ENCODE measurements around the gene GPATCH4.

GRCh38 chr1:156592910-156593660 lies 8.2 kb downstream of the GPATCH4 start:
- TF ChIP-seq, protein P1, sequence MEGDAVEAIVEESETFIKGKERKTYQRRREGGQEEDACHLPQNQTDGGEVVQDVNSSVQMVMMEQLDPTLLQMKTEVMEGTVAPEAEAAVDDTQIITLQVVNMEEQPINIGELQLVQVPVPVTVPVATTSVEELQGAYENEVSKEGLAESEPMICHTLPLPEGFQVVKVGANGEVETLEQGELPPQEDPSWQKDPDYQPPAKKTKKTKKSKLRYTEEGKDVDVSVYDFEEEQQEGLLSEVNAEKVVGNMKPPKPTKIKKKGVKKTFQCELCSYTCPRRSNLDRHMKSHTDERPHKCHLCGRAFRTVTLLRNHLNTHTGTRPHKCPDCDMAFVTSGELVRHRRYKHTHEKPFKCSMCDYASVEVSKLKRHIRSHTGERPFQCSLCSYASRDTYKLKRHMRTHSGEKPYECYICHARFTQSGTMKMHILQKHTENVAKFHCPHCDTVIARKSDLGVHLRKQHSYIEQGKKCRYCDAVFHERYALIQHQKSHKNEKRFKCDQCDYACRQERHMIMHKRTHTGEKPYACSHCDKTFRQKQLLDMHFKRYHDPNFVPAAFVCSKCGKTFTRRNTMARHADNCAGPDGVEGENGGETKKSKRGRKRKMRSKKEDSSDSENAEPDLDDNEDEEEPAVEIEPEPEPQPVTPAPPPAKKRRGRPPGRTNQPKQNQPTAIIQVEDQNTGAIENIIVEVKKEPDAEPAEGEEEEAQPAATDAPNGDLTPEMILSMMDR (conservative IDR thresholded peaks at IDR 0.05; ENCODE audit: low read length) = no peak
- no peak for TF ChIP-seq EZH2phosphoT487 (IDR thresholded peaks at IDR 0.05; ENCODE audit: borderline replicate concordance, low read depth, low read length)
